Stimulated activated CD8-positive, alpha-beta memory T cell treated with anti-CD3 and anti-CD28 coated beads, Interleukin-4, amount 100 ng/mL, for 4 hours (primary cell): ENCODE data around the gene DIPK1B.
"Not testable (repeated sequence)": the region's sequence is repeated elsewhere in the genome, so short reads cannot be mapped to it uniquely, and the experiment has no call there.

Experiments used
- DNase-seq, 2 donors: peaks; one replicate each; pipeline ENCODE4 v3.0.0-alpha.2; 2020; ENCODE audit warnings: low read depth in 2 of 2, low spot score in 1 of 2

The DIPK1B gene

DNA sequence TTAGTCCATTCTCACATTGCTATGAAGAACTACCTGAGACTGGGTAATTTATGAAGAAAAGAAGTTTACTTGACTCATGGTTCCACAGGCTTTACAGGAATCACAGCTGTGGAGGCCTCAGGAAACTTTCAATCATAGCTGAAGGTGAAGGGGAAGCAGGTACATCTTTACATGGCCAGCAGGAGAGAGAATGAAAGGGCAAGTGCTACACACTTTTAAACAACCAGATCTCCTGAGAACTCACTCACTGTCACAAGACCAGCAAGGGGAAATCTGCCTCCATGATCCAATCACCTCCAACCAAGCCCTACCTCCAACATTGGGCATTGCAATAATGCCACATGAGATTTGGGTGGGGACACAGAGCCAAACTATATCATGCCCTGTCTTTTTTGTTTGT lies 39.4 kb downstream of the DIPK1B start:
- no peak for DNase-seq

GRCh38 chr9:136753371-136754058 lies 41.1 kb downstream of the DIPK1B start:
- no peak for DNase-seq

DNA sequence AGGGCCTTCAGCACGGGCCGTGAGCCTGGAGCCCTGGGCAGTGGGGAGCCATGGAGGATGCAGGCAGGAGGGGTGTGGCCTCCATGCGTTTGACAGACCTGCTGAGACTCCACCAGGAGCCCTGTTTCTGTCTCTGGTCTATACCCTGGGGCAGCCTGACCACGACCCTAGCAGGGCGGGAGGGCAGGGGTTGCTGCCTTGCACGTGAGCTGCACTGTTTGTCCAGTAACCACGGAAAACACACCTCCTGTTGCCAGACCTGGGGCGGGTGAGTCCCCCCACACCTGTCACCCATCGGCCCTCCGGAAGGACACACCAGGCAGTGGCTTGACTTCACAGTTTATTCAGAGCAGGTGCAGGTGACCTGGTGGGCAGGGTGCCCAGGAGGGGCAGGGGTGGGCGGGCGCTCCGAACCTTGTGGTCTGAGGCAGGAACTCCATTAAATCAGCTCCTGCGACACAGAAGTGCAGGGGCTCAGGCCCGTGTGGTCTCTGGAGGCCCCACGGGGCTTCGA lies 41.7 kb downstream of the DIPK1B start:
- no peak for DNase-seq

DNA sequence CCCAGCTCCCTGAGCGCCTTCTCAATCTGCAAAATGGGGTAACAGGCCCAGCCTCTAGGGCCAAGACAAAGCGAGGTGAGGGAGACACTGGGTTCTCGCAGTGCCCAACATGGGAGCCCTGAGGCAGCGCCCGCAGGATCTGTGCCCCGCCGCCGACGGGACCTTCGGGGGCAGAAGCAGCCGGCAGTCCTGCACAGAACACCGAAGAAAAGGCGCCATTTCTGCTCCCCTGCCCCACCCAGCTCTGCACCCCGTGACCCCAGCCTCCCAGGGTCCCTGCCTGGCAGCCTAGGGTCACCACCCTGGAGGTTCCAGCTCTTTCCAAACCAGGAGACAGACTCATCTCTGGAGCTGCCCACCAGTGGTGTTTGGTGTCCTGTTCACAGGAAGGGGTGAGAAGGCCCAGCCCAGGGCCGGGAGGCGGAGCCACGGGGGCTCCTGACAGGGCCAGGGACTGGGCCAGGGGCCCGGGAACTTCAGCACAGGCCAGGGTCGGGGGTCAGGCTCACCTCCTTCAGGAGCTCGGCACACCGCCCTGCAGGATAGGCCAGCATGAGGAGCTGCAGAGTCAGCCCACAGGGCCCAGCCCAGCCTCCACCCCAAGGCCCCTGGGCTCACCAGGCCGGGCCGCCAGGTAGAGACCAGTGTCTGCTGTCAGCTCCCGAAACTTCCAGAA lies 42.4 kb downstream of the DIPK1B start:
- no peak for DNase-seq

DNA sequence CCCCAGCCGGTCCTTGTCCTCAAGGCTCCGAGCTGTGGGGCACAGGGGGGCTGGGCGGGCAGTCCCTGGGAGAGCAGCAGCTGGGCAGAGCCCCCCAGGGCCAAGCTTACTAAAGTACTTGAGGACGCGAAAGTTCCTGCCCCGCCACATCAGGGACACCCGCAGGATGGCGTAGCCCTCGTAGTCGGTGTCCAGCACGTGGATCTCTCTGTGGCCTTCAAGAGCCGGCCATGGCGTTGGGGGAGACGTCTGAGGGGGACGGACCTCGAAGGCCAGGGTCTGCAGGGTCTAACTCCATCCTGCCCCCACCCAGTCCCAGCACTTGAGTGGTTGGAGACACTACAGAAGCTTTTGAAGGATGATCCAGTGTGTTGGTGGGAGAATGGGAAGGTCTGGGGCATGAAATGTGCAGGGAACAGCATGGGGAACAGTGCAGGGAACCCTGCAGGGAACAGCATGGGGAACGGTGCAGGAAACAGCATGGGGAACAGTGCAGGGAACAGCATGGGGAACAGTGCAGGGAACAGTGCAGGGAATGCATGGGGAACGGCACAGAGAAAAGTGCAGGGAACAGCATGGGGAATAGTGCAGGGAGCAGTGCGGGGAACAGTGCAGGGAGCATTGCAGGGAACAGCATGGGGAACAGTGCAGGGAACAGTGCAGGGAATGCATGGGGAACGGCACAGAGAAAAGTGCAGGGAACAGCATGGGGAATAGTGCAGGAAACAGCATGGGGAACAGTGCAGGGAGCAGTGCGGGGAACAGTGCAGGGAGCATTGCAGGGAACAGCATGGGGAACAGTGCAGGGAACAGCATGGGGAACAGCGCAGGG lies 43.1 kb downstream of the DIPK1B start:
- DNase-seq = not testable (repeated sequence)

DNA sequence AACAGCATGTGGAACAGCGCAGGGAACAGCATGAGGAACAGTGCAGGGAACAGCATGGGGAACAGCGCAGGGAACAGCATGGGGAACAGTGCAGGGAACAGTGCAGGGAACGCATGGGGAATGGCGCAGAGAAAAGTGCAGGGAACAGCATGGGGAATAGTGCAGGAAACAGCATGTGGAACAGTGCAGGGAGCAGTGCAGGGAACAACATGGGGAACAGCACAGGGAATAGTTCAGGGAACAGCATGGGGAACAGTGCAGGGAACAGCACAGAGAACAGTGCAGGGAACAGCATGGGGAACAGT lies 43.7 kb downstream of the DIPK1B start:
- no peak for DNase-seq

GRCh38 chr9:136756836-136757235 lies 44.5 kb downstream of the DIPK1B start:
- no peak for DNase-seq

DNA sequence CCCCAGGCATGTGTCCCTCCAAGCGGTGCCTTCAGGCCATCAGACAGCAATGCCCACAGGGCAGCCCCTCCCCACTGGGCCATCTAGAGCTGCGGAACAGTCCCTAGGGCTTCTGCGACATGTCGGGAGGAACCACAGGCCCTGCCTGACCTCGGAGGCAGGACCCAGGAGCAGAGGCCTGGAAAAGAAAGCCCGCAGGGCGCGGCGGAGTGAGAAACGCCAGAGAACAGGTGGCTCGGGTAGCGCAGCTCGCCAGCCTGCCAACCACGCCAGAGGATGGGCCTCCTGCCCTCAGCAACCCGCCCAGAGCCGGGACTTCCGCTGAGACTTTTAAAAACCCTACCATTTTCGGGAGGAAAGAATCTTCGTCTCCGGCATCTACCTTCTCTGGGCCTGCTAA lies 45.0 kb downstream of the DIPK1B start:
- no peak for DNase-seq

- no peak for DNase-seq
Measured at GRCh38 chr9:136757751-136758140, 45.4 kb downstream of the DIPK1B start.

- DNase-seq = no peak
Measured at GRCh38 chr9:136759001-136759400, 46.6 kb downstream of the DIPK1B start.

DNA sequence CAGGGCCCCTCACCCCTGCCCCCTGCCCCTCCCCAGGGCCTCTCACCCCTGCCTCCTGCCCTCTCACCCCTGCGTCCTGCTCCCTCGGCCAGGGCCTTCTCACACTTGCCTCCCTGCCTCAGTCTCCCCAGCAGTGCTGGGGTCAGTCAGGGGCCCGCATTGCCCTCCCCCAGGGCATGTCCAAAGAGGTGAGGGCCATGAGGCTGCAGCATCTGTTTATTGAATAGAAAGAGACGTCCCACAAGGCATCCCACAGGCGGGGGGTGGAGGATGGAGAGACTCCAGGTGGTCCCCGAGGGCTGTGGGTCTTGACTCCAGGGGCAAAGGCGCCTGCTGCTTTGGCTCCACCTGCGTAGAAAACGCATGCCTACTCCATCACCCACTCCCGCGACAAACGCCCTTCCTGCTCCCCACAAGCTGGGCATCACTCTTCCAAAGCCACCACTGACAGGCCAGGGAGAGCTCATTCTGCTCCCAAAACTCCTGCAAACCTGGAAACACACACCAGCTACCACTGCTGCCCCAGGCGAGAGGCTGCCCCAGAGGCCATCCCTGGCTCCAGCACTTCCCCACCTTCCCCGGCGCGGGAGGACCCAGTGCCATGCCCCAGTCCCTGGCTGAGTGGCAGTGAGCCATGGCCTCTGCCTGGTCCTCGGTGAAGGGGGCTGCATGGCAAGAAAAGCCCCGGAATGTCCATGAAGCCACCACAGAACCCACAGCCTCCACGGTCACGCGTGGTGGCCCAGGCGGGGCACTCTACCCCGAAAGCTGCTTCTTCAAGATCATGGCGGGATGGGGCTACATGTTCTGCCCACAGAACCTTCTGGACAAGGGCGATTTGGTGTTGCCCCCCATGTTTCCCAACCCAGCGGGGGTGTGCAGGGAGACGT lies 47.3 kb downstream of the DIPK1B start:
- no peak for DNase-seq

- DNase-seq = no peak
Measured at GRCh38 chr9:136760424-136760823, 48.1 kb downstream of the DIPK1B start.

GRCh38 chr9:136760834-136761544 lies 48.6 kb downstream of the DIPK1B start:
- DNase-seq = not testable (repeated sequence)

DNA sequence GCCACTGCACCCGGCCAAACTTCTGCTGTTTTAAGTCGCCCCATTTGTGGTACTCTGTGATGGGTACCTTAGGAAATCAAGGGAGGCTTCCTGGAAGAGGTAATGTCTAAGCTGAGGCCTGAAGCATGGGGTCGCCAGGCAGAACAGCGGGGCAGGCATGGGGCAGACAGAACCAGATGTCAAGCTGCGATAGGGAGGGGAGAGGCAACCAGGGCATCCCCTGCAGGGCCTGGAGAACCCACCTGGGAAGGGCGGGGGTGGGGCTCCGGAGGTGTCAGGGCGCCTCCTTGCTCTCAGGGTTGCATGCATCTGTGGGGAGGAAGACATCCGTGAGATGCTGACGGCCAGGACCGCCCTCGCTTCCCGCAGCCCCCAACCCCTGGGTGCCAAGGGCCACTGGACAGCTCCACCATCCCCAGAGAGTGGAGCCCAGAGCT lies 49.2 kb downstream of the DIPK1B start:
- no peak for DNase-seq

- DNase-seq = no peak
Measured at GRCh38 chr9:136762221-136762691, 49.9 kb downstream of the DIPK1B start.

DNA sequence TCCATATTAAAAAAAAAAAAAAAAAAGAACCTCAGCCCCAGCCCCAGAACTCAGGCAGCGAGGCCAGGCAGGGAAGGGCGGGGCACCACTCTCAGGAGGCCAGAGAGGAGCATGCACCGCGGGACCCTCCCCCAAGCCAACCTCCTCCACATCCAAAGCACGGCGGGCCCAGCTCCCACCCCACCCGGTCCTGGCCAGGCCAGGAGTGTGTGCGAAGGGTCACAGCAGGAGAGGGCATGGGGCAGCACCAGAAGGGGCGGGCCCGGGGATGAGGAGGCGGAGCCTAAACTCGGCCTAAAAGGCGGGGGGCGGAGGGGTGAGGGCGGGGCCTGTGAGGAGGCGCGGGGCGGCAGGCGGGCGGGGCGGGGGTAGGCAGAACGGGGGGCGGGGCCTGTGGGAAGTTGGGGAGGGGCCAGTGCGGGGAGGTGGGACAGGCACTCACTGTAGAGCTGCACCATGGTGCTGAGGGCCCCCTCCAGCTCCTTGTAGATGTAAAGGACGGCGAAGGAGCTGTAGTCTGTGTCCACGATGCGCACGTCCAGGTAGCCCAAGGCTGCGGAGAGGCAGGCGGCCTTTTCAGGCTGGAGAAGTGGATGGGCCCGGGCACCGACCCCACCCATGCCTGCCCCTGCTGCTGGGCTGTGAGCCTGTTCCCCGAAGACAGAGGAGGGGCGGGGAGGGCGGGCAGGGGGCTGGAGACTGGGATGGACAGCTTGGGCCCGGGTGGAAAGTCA lies 50.7 kb downstream of the DIPK1B start:
- no peak for DNase-seq

GRCh38 chr9:136763649-136764035 lies 51.3 kb downstream of the DIPK1B start:
- DNase-seq = no peak

- DNase-seq = no peak
Measured at GRCh38 chr9:136764301-136764891, 52.0 kb downstream of the DIPK1B start, which contains the start of gene LCN15. Gene LCN15 (minus strand): TSS chr9:136764518. CDS start chr9:136764488, 30 bp downstream.

DNA sequence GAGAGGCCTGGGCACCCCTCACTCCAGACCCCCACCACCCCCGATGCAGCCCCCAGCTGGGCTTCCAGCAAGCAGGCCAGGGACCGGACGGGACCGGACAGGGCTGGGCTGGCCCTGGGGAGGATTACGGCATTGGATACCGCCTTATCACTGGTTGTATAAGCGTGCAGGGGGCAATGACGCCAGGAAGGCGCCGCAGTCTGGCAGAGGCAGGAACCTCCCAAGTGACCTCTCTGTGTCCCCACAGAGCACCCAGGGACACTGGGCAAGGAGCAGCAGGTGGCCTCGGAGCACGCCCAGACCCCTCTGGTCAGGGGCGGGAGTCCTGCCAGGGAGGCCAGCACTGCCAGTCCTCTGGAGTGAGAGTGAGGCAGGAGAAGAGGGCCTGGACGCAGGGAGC lies 52.7 kb downstream of the DIPK1B start:
- no peak for DNase-seq
